Measurements from ENCODE around the gene APLF.

DNA sequence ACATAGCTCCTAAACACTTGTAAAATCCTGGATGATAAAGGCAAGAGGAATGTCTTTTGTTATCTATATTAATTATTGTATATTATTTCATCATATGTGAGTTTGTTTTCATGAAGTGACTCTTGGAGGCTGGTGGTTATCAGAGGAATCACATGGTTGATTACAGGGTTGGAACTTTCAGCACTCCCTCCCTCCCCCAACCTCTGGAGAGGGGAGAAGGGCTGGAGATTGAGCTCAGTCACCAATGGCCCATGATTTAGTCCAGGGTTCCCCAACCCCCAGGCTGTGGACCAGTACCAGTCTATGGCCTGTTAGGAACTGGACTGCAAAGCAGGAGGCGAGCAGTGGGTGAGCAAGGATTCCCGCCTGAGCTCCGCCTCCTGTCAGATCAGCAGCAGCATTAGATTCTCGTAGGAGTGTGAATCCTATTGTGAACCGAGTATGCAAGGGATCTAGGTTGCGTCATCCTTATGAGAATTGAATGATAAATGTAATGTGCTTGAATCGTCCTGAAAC, 38.0 kb upstream of the APLF start:
- TF ChIP-seq EZH2phosphoT487 (IDR thresholded peaks at IDR 0.05; ENCODE audit: low read depth, severe bottlenecking, unreplicated experiment), result no peak
- TF ChIP-seq, protein P1, sequence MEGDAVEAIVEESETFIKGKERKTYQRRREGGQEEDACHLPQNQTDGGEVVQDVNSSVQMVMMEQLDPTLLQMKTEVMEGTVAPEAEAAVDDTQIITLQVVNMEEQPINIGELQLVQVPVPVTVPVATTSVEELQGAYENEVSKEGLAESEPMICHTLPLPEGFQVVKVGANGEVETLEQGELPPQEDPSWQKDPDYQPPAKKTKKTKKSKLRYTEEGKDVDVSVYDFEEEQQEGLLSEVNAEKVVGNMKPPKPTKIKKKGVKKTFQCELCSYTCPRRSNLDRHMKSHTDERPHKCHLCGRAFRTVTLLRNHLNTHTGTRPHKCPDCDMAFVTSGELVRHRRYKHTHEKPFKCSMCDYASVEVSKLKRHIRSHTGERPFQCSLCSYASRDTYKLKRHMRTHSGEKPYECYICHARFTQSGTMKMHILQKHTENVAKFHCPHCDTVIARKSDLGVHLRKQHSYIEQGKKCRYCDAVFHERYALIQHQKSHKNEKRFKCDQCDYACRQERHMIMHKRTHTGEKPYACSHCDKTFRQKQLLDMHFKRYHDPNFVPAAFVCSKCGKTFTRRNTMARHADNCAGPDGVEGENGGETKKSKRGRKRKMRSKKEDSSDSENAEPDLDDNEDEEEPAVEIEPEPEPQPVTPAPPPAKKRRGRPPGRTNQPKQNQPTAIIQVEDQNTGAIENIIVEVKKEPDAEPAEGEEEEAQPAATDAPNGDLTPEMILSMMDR (IDR thresholded peaks at IDR 0.05; ENCODE audit: poor library complexity), result no peak
